NB4 (cell line): ENCODE results near the gene WDR49.

Source experiments
- CTCF ChIP-seq: IDR thresholded peaks from one replicate; pipeline ENCODE4 v1.5.1; 2012; ENCODE audit warnings: low read depth, low read length
- MAX ChIP-seq: IDR thresholded peaks from 2 replicates; pipeline ENCODE4 v1.6.1; 2011; ENCODE audit warnings: low read depth, low read length
- POLR2A ChIP-seq: IDR thresholded peaks from 2 replicates; pipeline ENCODE4 v1.6.1; 2011; ENCODE audit warnings: mild to moderate bottlenecking; ENCODE audit not compliant: insufficient read length; ENCODE audit errors: extremely low read depth

GRCh38 chr3:167501941-167502340, 151.8 kb downstream of the WDR49 start:
- TF ChIP-seq CTCF (no peak), POLR2A (no peak), MAX (no peak)
